Kidney (tissue), 14 donors: ENCODE data around the gene BACE1. TPM values are rescaled to one million over a fixed set of nuclear protein-coding genes. Genes with fewer than 3 reads are reported as not detected.

Experiments used
- DNase-seq, 5 donors: peaks; one replicate each; pipeline ENCODE4 v3.0.0-alpha.2; 2013 to 2020
- FAIRE-seq: peaks from 2 replicates; lab custom pipeline; 2012; peaks lifted over from hg19 to GRCh38; lab: Jason Lieb, UNC
- H3K27ac ChIP-seq, 2 donors: one replicate each; pipeline ENCODE4 v1.7.0; 2013; ENCODE audit warnings: low read depth in 2 of 2, low read length in 2 of 2, inconsistent platforms in 1 of 2
- H3K27me3 ChIP-seq: one replicate; pipeline ENCODE4 v1.7.1; 2013; ENCODE audit warnings: low read length, inconsistent platforms; ENCODE audit not compliant: control insufficient read depth, insufficient read depth
- H3K36me3 ChIP-seq, 3 donors: one replicate each; pipeline versions ENCODE4 v1.7.0 to v1.7.1; 2013; ENCODE audit warnings: low read length in 3 of 3, control low read depth in 1 of 3, inconsistent platforms in 1 of 3; ENCODE audit not compliant: insufficient read depth in 3 of 3, control insufficient read depth in 2 of 3
- H3K4me1 ChIP-seq, 3 donors: one replicate each; pipeline versions ENCODE4 v1.7.0 to v1.7.1; 2013; ENCODE audit warnings: low read length in 3 of 3, inconsistent platforms in 1 of 3, low read depth in 1 of 3; ENCODE audit not compliant: control insufficient read depth in 2 of 3, insufficient read depth in 2 of 3
- H3K4me3 ChIP-seq, 3 donors: one replicate each; pipeline versions ENCODE4 v1.7.0 to v1.8.1; 2013; ENCODE audit warnings: low read length in 3 of 3, control low read depth in 1 of 3, inconsistent platforms in 1 of 3
- H3K9ac ChIP-seq, 3 donors: one replicate each; pipeline versions ENCODE4 v1.7.0 to v1.7.1; 2013; ENCODE audit warnings: low read length in 3 of 3, control low read depth in 1 of 3, inconsistent platforms in 1 of 3
- H3K9me3 ChIP-seq, 3 donors: one replicate each; pipeline versions ENCODE4 v1.7.0 to v1.7.1; 2013; ENCODE audit warnings: low read length in 3 of 3, control low read depth in 1 of 3, inconsistent platforms in 1 of 3; ENCODE audit not compliant: control insufficient read depth in 2 of 3, insufficient read depth in 1 of 3
- intact Hi-C: fragments of 100-400 bp; cut with DNase I; formaldehyde crosslinking; loops from one replicate; pipeline ENCODE4 v1.11.1; 2022
- polyA plus RNA-seq: library from polyadenylated mRNA; stranded (reverse); fragments of 350-450 nt; fragmentation: Illumina TruSeq; extraction: RNeasy Lipid Tissue Mini Kit (QIAGEN cat#74804); gene quantifications from one replicate; pipeline ENCODE4 v1.2.3, GENCODE V29; 2014; ENCODE audit warnings: low read depth, low replicate concordance; ENCODE audit not compliant: insufficient read depth
- total RNA-seq: library from RNA; stranded (reverse); fragmentation: NEBNext Ultra II Directional; extraction: Animal tissue kit (Norgen Biotek cat#: 25700); gene quantifications from one replicate; pipeline ENCODE4 v1.2.1, GENCODE V29; 2021
- TF ChIP-seq, protein P1 (sequence below): IDR thresholded peaks from 3 replicates; pipeline ENCODE4 v1.5.1; 2012; ENCODE audit warnings: mild to moderate bottlenecking, moderate library complexity, borderline replicate concordance; ENCODE audit not compliant: insufficient read depth; ENCODE audit errors: extremely low read depth
- donor health status: control.
- donor health status: control.
- donor health status: control.
- donor health status: control.
- donor health status: control.
- donor health status: DM: yes; HTN: yes; CAD: no.
- donor health status: Normal renal cell carcinoma (clear cell type).

Gene BACE1
- total and polyA plus RNA-seq, 2 donors from 2014 or later, result 11.7 to 24.5 TPM

DNA sequence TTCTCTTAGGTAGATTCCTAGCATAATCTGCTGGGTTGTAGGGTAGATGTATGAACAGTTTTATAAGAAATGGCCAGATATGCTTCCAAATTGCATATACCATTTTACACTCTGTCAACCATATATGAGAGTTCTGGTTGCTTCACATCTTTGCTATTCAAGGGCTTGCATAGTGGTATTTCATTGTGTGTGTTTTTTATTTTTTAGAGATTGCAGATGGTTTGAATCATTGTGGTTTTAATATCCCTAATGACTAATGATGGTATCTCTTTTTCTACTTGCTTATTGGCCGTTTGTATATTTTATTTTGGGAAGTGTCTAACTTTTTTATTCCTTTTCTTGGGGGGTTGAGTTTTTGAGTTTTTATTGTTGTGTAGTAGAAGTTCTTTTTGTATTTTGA is 56.6 kb downstream of the BACE1 start:
- intact Hi-C loops, result no loop called here
- TF ChIP-seq, protein P1, sequence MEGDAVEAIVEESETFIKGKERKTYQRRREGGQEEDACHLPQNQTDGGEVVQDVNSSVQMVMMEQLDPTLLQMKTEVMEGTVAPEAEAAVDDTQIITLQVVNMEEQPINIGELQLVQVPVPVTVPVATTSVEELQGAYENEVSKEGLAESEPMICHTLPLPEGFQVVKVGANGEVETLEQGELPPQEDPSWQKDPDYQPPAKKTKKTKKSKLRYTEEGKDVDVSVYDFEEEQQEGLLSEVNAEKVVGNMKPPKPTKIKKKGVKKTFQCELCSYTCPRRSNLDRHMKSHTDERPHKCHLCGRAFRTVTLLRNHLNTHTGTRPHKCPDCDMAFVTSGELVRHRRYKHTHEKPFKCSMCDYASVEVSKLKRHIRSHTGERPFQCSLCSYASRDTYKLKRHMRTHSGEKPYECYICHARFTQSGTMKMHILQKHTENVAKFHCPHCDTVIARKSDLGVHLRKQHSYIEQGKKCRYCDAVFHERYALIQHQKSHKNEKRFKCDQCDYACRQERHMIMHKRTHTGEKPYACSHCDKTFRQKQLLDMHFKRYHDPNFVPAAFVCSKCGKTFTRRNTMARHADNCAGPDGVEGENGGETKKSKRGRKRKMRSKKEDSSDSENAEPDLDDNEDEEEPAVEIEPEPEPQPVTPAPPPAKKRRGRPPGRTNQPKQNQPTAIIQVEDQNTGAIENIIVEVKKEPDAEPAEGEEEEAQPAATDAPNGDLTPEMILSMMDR, result no peak
- no peak for FAIRE-seq
- no peak for DNase-seq
- H3K9me3 ChIP-seq, result no peaks in the 10 kb centered on the region
- no peak overlapping the region for H3K9ac ChIP-seq
- H3K27me3 ChIP-seq, result no peaks in the 10 kb centered on the region
- H3K36me3 ChIP-seq, result peaks cover 0 to 5% (median 2%) of the 10 kb centered on the region in 3 donors
- no peaks in the 10 kb centered on the region for H3K4me1 ChIP-seq
- H3K27ac ChIP-seq, result no peak overlapping the region
- no peak overlapping the region for H3K4me3 ChIP-seq

DNA sequence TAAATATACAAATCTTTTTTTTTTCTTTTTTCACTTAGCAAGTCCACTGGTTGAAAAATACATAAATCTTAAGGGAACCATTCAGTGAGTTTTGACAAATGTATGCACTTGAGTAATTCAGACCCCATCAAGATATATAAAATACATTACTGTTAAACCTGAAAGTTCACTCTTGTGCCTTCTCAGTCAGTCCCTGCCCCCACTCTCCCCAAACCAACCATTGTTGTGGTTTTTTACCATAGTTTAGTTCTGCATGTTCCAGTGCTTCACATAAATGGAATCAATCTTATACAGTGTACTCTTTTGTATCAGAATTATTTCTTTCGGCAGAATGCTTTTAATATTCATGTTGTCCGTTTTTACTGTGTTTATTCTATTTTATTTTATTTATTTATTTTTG is 57.5 kb downstream of the BACE1 start:
- TF ChIP-seq, protein P1, result no peak
- FAIRE-seq, result no peak
- no peak for DNase-seq
- intact Hi-C loops, result no loop called here
- H3K9me3 ChIP-seq, result no peaks in the 10 kb centered on the region
- peaks cover 0 to 5% (median 2%) of the 10 kb centered on the region in 3 donors for H3K36me3 ChIP-seq
- no peak overlapping the region for H3K9ac ChIP-seq
- no peaks in the 10 kb centered on the region for H3K4me1 ChIP-seq
- H3K27me3 ChIP-seq, result no peaks in the 10 kb centered on the region
- H3K27ac ChIP-seq, result no peak overlapping the region
- no peak overlapping the region for H3K4me3 ChIP-seq

DNA sequence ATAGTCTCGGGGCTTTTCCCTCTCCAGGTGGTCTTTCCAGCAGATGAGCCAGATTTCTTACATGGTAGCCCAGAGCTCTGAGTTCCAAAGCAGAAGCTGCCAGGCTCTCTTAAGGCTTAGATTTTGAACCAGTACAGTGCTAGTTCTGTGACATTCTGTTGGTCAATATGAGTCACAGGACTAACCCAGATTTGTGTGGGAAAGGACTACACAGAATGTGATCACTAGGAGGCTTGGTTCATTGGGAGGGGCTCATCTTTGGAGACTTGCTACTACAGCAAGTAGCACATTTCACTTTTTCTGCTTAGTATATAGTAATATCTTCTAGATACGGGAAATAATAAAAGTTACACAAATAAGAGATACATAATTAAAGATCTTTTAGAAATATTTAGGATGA is 59.5 kb downstream of the BACE1 start:
- Histone ChIP-seq H3K9me3 (no peaks in the 10 kb centered on the region), H3K27ac (no peak overlapping the region), H3K27me3 (no peaks in the 10 kb centered on the region), H3K36me3 (peaks cover 0 to 5% (median 2%) of the 10 kb centered on the region in 3 donors), H3K4me3 (no peak overlapping the region), H3K4me1 (no peaks in the 10 kb centered on the region), H3K9ac (no peak overlapping the region)
- FAIRE-seq, result no peak
- DNase-seq, result no peak
- intact Hi-C loops, result no loop called here
- TF ChIP-seq, protein P1, result no peak

DNA sequence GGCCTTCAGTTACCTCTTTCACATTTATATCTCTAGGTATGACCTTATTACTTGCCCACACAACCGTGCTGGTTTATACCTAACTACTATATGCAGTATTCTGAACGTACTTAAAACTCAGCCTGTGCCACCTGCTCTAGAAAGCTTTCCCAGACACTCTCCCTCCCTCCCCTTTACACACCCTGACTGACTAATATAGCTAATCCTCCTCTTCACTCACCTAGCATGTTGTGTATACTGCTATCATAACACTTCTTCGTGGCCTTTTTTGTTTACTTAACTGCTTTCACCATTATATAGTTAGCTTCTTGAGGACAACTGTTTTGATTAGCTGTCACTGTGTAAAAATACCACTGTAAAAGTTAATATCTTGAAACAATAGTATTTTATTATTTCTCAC is 60.1 kb downstream of the BACE1 start:
- Histone ChIP-seq H3K9ac (no peak overlapping the region), H3K36me3 (peaks cover 0 to 2% (median 2%) of the 10 kb centered on the region in 3 donors), H3K4me3 (no peak overlapping the region), H3K9me3 (no peaks in the 10 kb centered on the region), H3K27ac (no peak overlapping the region), H3K27me3 (no peaks in the 10 kb centered on the region), H3K4me1 (no peaks in the 10 kb centered on the region)
- intact Hi-C loops, result no loop called here
- DNase-seq, result no peak
- TF ChIP-seq, protein P1, result no peak
- FAIRE-seq, result no peak
